Measurements from ENCODE around the gene TAC3. TPM values are rescaled to one million over a fixed set of nuclear protein-coding genes. Genes with fewer than 3 reads are reported as not detected.

Gene TAC3
- total and polyA plus RNA-seq, 7 experiments from 2014 or later, result 0.49 to 1.1 (median 0.74) TPM; not detected in 3

GRCh38 chr12:57046947-57047890, 30.9 kb upstream of the TAC3 start:
- DNase-seq (peak in 5 of 9 donors; percentile 21 to 54 (median 37)), ATAC-seq (peak; percentile 75)
- intact Hi-C loops (cut with micrococcal nuclease), result loop anchor here (2.0 kb wide), 3 partner anchors 14 to 16 kb away; no protein-coding TSS in a partner anchor
- H3K27me3 ChIP-seq (ENCODE audit: control insufficient read depth in 2 of 2, insufficient read depth in 2 of 2, low read length in 2 of 2), result no peaks in the 10 kb centered on the region
- Mint-ChIP-seq H3K4me1 (peaks cover 25 to 39% (median 34%) of the 10 kb centered on the region in 7 donors), H3K4me3 (peak overlapping the region; percentile 45 to 79 (median 59)), H3K36me3 (no peaks in the 10 kb centered on the region), H3K9me3 (peaks cover 0 to 2% (median 0%) of the 10 kb centered on the region in 11 donors), H3K27ac (peak overlapping the region; percentile 71 to 93 (median 79)), H3K27me3 (peaks cover 0 to 6% (median 0%) of the 10 kb centered on the region in 5 donors)
- H3K27ac ChIP-seq (ENCODE audit: low read depth, low read length), result no peak overlapping the region
- H3K36me3 ChIP-seq (ENCODE audit: control insufficient read depth in 2 of 3, insufficient read depth in 3 of 3, low read length in 3 of 3), result no peaks in the 10 kb centered on the region
- POLR2A ChIA-PET, result interaction anchor here (0.7 to 2.4 kb wide), 9 partner anchors 9 to 65 kb away, joined by 3 to 10 read pairs (median 4); partner anchors contain the start of gene STAT6
- peak overlapping the region; percentile 11 for H3K4me3 ChIP-seq (ENCODE audit: low read length)
- no peaks in the 10 kb centered on the region for H3K9me3 ChIP-seq (ENCODE audit: control insufficient read depth in 2 of 3, low read length in 3 of 3)
- H3K4me1 ChIP-seq (ENCODE audit: control insufficient read depth in 2 of 2, insufficient read depth in 2 of 2, low read length in 2 of 2), result peaks cover 19 to 20% of the 10 kb centered on the region in 2 donors
- CTCF ChIA-PET, result interaction anchor here (0.8 to 2.6 kb wide), 7 partner anchors 14 to 41 kb away, joined by 3 to 19 read pairs (median 6); partner anchors contain the start of gene ZBTB39

GRCh38 chr12:57046086-57046791, 29.9 kb upstream of the TAC3 start:
- no peaks in the 10 kb centered on the region for H3K36me3 ChIP-seq (ENCODE audit: control insufficient read depth in 2 of 3, insufficient read depth in 3 of 3, low read length in 3 of 3)
- Mint-ChIP-seq H3K27me3 (peaks cover 0 to 6% (median 0%) of the 10 kb centered on the region in 5 donors), H3K9me3 (peaks cover 0 to 2% (median 0%) of the 10 kb centered on the region in 11 donors), H3K27ac (peak overlapping the region in 4 of 9 donors; percentile 9 to 93 (median 58)), H3K4me1 (peaks cover 25 to 39% (median 34%) of the 10 kb centered on the region in 7 donors), H3K4me3 (peak overlapping the region in 8 of 10 donors; percentile 45 to 79 (median 64)), H3K36me3 (no peaks in the 10 kb centered on the region)
- no peaks in the 10 kb centered on the region for H3K27me3 ChIP-seq (ENCODE audit: control insufficient read depth in 2 of 2, insufficient read depth in 2 of 2, low read length in 2 of 2)
- intact Hi-C loops (cut with micrococcal nuclease), result loop anchor here (2.0 kb wide), 3 partner anchors 15 to 17 kb away; no protein-coding TSS in a partner anchor
- ChIA-PET CTCF (interaction anchor here (1.1 to 2.0 kb wide), 2 partner anchors 17 to 38 kb away, joined by 4 to 8 read pairs; no protein-coding TSS in a partner anchor), POLR2A (interaction anchor here (0.8 to 2.4 kb wide), 6 partner anchors 9 to 29 kb away, joined by 3 to 10 read pairs (median 3); no protein-coding TSS in a partner anchor)
- ATAC-seq, result no peak
- no peaks in the 10 kb centered on the region for H3K9me3 ChIP-seq (ENCODE audit: control insufficient read depth in 2 of 3, low read length in 3 of 3)
- DNase-seq, result no peak
- no peak overlapping the region for H3K27ac ChIP-seq (ENCODE audit: low read depth, low read length)
- H3K4me1 ChIP-seq (ENCODE audit: control insufficient read depth in 2 of 2, insufficient read depth in 2 of 2, low read length in 2 of 2), result peaks cover 19 to 20% of the 10 kb centered on the region in 2 donors
- H3K4me3 ChIP-seq (ENCODE audit: low read length), result no peak overlapping the region

GRCh38 chr12:57044889-57045288, 28.6 kb upstream of the TAC3 start:
- DNase-seq, result no peak
- Mint-ChIP-seq H3K4me3 (no peak overlapping the region), H3K27me3 (peaks cover 0 to 6% (median 0%) of the 10 kb centered on the region in 5 donors), H3K9me3 (peaks cover 0 to 2% (median 0%) of the 10 kb centered on the region in 11 donors), H3K36me3 (no peaks in the 10 kb centered on the region), H3K27ac (no peak overlapping the region), H3K4me1 (peaks cover 25 to 44% (median 34%) of the 10 kb centered on the region in 7 donors)
- no peaks in the 10 kb centered on the region for H3K9me3 ChIP-seq (ENCODE audit: control insufficient read depth in 2 of 3, low read length in 3 of 3)
- H3K4me3 ChIP-seq (ENCODE audit: low read length), result no peak overlapping the region
- H3K27me3 ChIP-seq (ENCODE audit: control insufficient read depth in 2 of 2, insufficient read depth in 2 of 2, low read length in 2 of 2), result no peaks in the 10 kb centered on the region
- H3K27ac ChIP-seq (ENCODE audit: low read depth, low read length), result no peak overlapping the region
- peaks cover 19 to 20% of the 10 kb centered on the region in 2 donors for H3K4me1 ChIP-seq (ENCODE audit: control insufficient read depth in 2 of 2, insufficient read depth in 2 of 2, low read length in 2 of 2)
- H3K36me3 ChIP-seq (ENCODE audit: control insufficient read depth in 2 of 3, insufficient read depth in 3 of 3, low read length in 3 of 3), result no peaks in the 10 kb centered on the region
- ChIA-PET POLR2A (interaction anchor here (0.9 kb wide), 1 partner anchor 12 kb away, joined by 4 read pairs; no protein-coding TSS in a partner anchor), CTCF (no interaction called here)
- ATAC-seq, result no peak
- intact Hi-C loops (cut with micrococcal nuclease), result no loop called here

- CTCF ChIA-PET, result interaction anchor here (0.7 kb wide), 1 partner anchor 16 kb away, joined by 3 read pairs; no protein-coding TSS in a partner anchor
- Histone ChIP-seq H3K4me3 (ENCODE audit: low read length) (no peak overlapping the region), H3K4me1 (ENCODE audit: control insufficient read depth in 2 of 2, insufficient read depth in 2 of 2, low read length in 2 of 2) (peaks cover 19 to 20% of the 10 kb centered on the region in 2 donors), H3K27ac (ENCODE audit: low read depth, low read length) (no peak overlapping the region), H3K36me3 (ENCODE audit: control insufficient read depth in 2 of 3, insufficient read depth in 3 of 3, low read length in 3 of 3) (no peaks in the 10 kb centered on the region), H3K27me3 (ENCODE audit: control insufficient read depth in 2 of 2, insufficient read depth in 2 of 2, low read length in 2 of 2) (no peaks in the 10 kb centered on the region), H3K9me3 (ENCODE audit: control insufficient read depth in 2 of 3, low read length in 3 of 3) (no peaks in the 10 kb centered on the region)
- Mint-ChIP-seq H3K9me3 (peaks cover 0 to 2% (median 0%) of the 10 kb centered on the region in 11 donors), H3K4me1 (peaks cover 26 to 46% (median 35%) of the 10 kb centered on the region in 7 donors), H3K36me3 (no peaks in the 10 kb centered on the region), H3K27ac (no peak overlapping the region), H3K4me3 (no peak overlapping the region), H3K27me3 (peaks cover 0 to 6% (median 0%) of the 10 kb centered on the region in 5 donors)
- intact Hi-C loops (cut with micrococcal nuclease), result no loop called here
- POLR2A ChIA-PET, result interaction anchor here (0.6 to 1.1 kb wide), 3 partner anchors 12 to 678 kb away, joined by 3 to 4 read pairs (median 4); no protein-coding TSS in a partner anchor
- ATAC-seq, result no peak
- no peak for DNase-seq
These were observed 28.1 kb upstream of the TAC3 start for GRCh38 chr12:57044468-57044867.

- intact Hi-C loops (cut with micrococcal nuclease), result no loop called here
- H3K4me1 ChIP-seq (ENCODE audit: control insufficient read depth in 2 of 2, insufficient read depth in 2 of 2, low read length in 2 of 2), result peaks cover 13% of the 10 kb centered on the region in 2 donors
- CTCF ChIA-PET, result no interaction called here
- Mint-ChIP-seq H3K4me1 (peaks cover 22 to 41% (median 32%) of the 10 kb centered on the region in 7 donors), H3K4me3 (no peak overlapping the region), H3K36me3 (no peaks in the 10 kb centered on the region), H3K27ac (no peak overlapping the region), H3K27me3 (peaks cover 0 to 6% (median 0%) of the 10 kb centered on the region in 5 donors), H3K9me3 (peaks cover 0 to 2% (median 0%) of the 10 kb centered on the region in 11 donors)
- no peaks in the 10 kb centered on the region for H3K27me3 ChIP-seq (ENCODE audit: control insufficient read depth in 2 of 2, insufficient read depth in 2 of 2, low read length in 2 of 2)
- no peak overlapping the region for H3K4me3 ChIP-seq (ENCODE audit: low read length)
- no peaks in the 10 kb centered on the region for H3K9me3 ChIP-seq (ENCODE audit: control insufficient read depth in 2 of 3, low read length in 3 of 3)
- ATAC-seq, result no peak
- H3K36me3 ChIP-seq (ENCODE audit: control insufficient read depth in 2 of 3, insufficient read depth in 3 of 3, low read length in 3 of 3), result no peaks in the 10 kb centered on the region
- POLR2A ChIA-PET, result interaction anchor here (1.3 kb wide), 1 partner anchor 10 kb away, joined by 4 read pairs; no protein-coding TSS in a partner anchor
- no peak for DNase-seq
- H3K27ac ChIP-seq (ENCODE audit: low read depth, low read length), result no peak overlapping the region
These were observed 26.4 kb upstream of the TAC3 start for GRCh38 chr12:57042695-57043094.

GRCh38 chr12:57040750-57041149, 24.4 kb upstream of the TAC3 start:
- H3K36me3 ChIP-seq (ENCODE audit: control insufficient read depth in 2 of 3, insufficient read depth in 3 of 3, low read length in 3 of 3), result no peaks in the 10 kb centered on the region
- ATAC-seq (no peak), DNase-seq (no peak)
- intact Hi-C loops (cut with micrococcal nuclease), result no loop called here
- Mint-ChIP-seq H3K9me3 (peaks cover 0 to 1% (median 0%) of the 10 kb centered on the region in 11 donors), H3K27ac (no peak overlapping the region), H3K36me3 (no peaks in the 10 kb centered on the region), H3K27me3 (peaks cover 0 to 2% (median 0%) of the 10 kb centered on the region in 5 donors), H3K4me1 (peaks cover 3 to 23% (median 13%) of the 10 kb centered on the region in 7 donors), H3K4me3 (no peak overlapping the region)
- no peak overlapping the region for H3K4me3 ChIP-seq (ENCODE audit: low read length)
- no peaks in the 10 kb centered on the region for H3K27me3 ChIP-seq (ENCODE audit: control insufficient read depth in 2 of 2, insufficient read depth in 2 of 2, low read length in 2 of 2)
- H3K27ac ChIP-seq (ENCODE audit: low read depth, low read length), result no peak overlapping the region
- no peaks in the 10 kb centered on the region for H3K4me1 ChIP-seq (ENCODE audit: control insufficient read depth in 2 of 2, insufficient read depth in 2 of 2, low read length in 2 of 2)
- ChIA-PET POLR2A (interaction anchor here (1.0 to 2.0 kb wide), 2 partner anchors 11 to 71 kb away, joined by 3 to 6 read pairs; partner anchors contain the start of gene STAT6), CTCF (interaction anchor here (1.0 to 2.2 kb wide), 7 partner anchors 16 to 36 kb away, joined by 3 to 7 read pairs (median 5); no protein-coding TSS in a partner anchor)
- no peaks in the 10 kb centered on the region for H3K9me3 ChIP-seq (ENCODE audit: control insufficient read depth in 2 of 3, low read length in 3 of 3)
